Fibroblast of pulmonary artery (primary cell): Measurements from ENCODE around the gene UBE2E1.

Experiments used
- DNase-seq: peaks from one replicate; pipeline ENCODE4 v3.0.0-alpha.2; 2010; ENCODE audit warnings: low read depth
- H3K4me3 ChIP-seq: replicated peaks from 2 replicates; pipeline ENCODE4 v1.5.1; 2011; ENCODE audit warnings: low read depth, mild to moderate bottlenecking, control low read depth, low read length, moderate library complexity
- TF ChIP-seq, protein P1 (sequence below): IDR thresholded peaks from 2 replicates; pipeline ENCODE4 v1.5.1; 2011; ENCODE audit warnings: mild to moderate bottlenecking, control low read depth, low read length, inconsistent platforms; ENCODE audit errors: missing control alignments

The UBE2E1 gene

DNA sequence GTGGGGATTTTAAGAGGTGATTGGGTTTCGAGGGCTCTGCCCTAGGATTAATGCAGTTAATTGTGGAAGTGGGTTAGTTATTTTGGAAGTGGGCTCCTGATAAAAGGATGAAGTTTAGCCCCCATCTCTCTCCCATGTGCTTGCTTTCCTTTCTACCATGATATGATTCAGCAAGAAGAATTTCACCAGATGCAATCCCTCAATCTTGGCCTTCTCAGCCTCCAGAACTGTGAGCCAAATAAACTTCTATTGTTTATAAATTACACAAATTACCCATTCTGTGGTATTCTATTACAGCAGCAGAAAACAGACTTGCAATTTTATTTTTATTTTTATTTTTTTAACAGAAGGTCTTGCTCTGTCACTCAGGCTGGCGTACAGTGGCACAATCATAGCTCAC lies 27.3 kb upstream of the UBE2E1 start:
- peak; percentile 74 for DNase-seq
- TF ChIP-seq, protein P1, sequence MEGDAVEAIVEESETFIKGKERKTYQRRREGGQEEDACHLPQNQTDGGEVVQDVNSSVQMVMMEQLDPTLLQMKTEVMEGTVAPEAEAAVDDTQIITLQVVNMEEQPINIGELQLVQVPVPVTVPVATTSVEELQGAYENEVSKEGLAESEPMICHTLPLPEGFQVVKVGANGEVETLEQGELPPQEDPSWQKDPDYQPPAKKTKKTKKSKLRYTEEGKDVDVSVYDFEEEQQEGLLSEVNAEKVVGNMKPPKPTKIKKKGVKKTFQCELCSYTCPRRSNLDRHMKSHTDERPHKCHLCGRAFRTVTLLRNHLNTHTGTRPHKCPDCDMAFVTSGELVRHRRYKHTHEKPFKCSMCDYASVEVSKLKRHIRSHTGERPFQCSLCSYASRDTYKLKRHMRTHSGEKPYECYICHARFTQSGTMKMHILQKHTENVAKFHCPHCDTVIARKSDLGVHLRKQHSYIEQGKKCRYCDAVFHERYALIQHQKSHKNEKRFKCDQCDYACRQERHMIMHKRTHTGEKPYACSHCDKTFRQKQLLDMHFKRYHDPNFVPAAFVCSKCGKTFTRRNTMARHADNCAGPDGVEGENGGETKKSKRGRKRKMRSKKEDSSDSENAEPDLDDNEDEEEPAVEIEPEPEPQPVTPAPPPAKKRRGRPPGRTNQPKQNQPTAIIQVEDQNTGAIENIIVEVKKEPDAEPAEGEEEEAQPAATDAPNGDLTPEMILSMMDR: no peak
- no peak overlapping the region for H3K4me3 ChIP-seq

DNA sequence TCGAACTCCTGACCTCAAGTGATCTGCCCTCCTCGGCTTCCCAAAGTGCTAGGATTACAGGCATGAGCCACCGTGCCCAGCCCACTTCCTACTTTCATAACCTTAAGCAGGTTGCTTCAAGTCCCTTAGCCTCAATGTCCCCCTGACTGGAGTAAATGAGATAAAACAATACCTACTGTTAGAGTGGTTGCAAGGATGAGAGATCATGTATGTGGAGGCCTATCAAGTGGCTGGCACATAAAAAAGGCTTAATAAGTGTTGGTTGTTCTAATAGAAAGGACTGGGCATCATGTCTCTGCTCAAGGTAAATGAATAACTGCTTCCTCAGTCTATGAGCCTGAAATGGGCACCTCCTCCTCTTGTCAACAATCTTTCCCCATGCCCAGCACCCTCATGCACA lies 25.9 kb upstream of the UBE2E1 start:
- H3K4me3 ChIP-seq: no peak overlapping the region
- DNase-seq: no peak
- TF ChIP-seq, protein P1: no peak

DNA sequence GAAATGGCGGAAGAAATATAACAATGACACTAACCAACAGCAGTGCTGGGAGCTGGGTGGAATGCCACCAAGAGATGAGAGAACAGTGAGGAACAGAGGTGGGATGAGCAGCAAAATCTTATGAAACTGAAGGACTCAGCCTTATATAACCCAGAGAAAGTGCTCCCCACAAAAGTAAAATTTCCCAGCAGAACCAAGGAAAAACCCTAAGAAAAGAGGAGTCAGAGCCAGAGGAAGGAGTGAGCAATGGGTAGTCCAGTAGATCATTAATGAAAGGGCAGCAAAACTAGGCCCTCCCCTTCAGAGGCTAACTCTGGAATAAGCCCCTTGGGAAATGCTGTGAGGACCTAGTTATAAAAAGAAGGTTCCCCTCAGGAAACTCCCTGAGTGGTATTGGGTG lies 24.7 kb upstream of the UBE2E1 start:
- no peak overlapping the region for H3K4me3 ChIP-seq
- TF ChIP-seq, protein P1: no peak
- DNase-seq: no peak

DNA sequence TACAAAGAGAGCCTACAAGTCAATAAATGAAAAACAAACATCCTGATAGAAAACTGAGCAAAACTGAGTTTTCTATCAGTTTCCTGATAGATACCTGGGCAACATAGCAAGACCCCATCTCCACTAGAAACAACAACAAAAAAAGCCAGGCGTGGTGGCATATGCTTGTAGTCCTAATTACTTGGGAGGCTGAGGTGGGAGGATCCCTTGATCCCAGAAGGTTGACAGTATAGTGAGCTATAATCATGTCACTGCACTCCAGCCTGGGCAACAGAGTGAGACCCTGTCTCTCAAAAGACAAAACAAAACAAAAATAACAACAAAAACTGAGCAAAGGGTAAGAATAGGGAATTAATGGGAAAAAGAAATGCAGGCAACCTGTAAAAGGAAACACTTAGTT lies 23.9 kb upstream of the UBE2E1 start:
- TF ChIP-seq, protein P1: no peak
- H3K4me3 ChIP-seq: no peak overlapping the region
- DNase-seq: no peak

DNA sequence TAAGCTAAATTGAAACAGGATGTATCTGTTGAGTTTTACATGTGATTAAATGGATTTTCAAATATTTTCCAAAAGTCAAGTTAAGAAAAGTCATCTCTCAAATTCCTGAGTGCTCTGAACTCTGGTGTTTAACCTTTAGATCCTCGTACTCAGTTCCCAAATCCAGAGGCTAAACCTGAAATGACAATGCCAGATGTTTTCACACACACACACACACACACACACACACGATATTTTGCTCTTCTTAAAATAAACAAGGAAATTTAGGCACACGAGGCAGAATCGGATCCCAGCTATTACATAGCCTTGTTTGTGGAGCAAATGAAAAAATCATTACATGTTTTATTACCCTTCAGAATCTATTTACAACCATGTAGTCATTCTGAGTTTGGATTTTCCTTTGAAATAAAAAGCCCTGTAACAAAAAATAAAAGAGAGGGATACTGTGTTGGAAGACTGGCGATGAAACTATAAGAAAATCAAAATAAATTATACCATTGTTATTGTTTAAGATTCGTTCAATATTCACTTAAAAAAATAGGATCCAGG lies 20.6 kb upstream of the UBE2E1 start:
- DNase-seq: no peak
- TF ChIP-seq, protein P1: no peak
- no peak overlapping the region for H3K4me3 ChIP-seq

DNA sequence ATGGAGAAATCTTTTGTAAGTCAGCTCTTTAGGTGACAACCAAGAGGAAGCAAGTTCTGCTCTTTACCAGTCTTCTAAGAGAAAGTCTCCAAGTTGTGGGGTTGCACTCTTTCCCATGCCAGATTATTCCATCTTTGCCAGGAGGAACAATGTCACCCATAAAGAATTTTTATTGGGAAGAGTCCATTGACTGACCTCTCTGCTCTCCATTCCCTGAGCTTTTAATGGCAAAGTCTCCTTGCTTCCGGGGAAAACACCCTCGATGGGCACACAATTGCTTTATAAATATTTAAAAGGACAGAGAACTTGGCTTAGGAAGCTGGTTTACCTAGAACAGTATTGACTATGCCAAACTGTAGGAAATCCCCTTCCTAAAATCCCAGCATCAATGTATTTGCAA lies 19.9 kb upstream of the UBE2E1 start:
- H3K4me3 ChIP-seq: no peak overlapping the region
- DNase-seq: no peak
- TF ChIP-seq, protein P1: no peak

DNA sequence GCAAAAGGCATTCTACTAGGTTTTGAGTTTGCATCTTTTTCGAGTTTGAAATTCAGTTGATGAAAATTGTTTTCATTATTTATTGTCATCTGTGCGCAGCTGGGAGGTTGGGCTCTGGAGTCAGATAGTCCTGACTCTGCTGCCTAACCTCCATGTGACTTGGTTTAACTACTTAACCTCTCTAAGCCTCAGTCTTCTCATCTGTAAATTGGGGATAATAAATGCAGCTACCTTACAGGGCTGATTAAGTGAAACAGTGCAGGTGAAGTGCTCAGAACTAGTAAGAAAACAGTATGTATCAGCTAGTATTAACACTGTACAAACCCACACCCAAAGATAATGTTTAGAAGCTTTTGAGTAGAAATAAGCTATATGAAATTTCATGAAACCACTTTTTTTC lies 14.1 kb upstream of the UBE2E1 start:
- DNase-seq: no peak
- H3K4me3 ChIP-seq: no peak overlapping the region
- TF ChIP-seq, protein P1: no peak
